Fibroblast of pulmonary artery (primary cell): ENCODE data around the gene POLE.

Source experiments
- DNase-seq: peaks from one replicate; pipeline ENCODE4 v3.0.0-alpha.2; 2010; ENCODE audit warnings: low read depth
- H3K4me3 ChIP-seq: replicated peaks from 2 replicates; pipeline ENCODE4 v1.5.1; 2011; ENCODE audit warnings: low read depth, mild to moderate bottlenecking, control low read depth, low read length, moderate library complexity
- TF ChIP-seq, protein P1 (sequence below): IDR thresholded peaks from 2 replicates; pipeline ENCODE4 v1.5.1; 2011; ENCODE audit warnings: mild to moderate bottlenecking, control low read depth, low read length, inconsistent platforms; ENCODE audit errors: missing control alignments

The POLE gene

DNA sequence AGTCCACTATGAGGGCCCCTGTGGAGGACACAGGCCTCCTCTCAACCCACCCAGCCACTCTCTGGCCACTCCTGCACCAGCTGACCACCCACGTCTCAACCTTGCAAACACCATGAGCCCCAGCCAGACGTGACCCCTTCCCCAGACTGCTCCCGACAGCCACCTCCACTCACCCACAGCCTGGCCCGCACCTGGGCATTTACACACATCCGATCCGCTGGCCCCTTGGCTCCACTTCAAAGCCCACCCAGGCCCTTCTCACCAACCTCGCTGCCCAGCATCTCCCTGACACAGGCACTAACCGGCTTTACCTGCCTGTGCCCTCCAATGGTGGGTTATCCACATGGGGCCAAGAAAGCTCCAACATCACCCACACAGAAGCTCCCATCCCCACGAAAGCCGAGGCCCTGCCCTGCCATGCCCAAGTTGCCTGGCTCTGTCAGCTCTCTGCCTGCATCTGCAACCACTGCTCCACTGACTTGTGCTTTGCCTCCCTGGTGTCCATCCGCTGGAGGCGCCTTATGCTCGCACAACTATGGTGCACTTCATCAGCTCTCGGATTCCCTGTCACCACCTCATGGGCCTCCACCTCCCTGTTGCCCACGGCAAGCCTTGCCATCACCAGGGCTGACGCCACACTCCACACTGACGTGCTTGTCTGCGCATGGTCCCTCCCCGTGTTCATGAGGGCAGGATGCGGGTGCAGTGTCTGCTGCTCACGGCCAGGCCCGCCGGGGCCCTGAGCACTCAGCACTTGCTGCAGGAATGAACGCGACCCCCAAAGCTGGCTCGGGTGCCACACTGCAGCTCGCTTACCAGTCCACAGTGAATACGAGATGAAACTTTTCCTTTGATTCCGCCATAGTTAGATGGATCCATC, 51.8 kb downstream of the POLE start:
- DNase-seq = no peak
- H3K4me3 ChIP-seq = no peak overlapping the region
- TF ChIP-seq, protein P1, sequence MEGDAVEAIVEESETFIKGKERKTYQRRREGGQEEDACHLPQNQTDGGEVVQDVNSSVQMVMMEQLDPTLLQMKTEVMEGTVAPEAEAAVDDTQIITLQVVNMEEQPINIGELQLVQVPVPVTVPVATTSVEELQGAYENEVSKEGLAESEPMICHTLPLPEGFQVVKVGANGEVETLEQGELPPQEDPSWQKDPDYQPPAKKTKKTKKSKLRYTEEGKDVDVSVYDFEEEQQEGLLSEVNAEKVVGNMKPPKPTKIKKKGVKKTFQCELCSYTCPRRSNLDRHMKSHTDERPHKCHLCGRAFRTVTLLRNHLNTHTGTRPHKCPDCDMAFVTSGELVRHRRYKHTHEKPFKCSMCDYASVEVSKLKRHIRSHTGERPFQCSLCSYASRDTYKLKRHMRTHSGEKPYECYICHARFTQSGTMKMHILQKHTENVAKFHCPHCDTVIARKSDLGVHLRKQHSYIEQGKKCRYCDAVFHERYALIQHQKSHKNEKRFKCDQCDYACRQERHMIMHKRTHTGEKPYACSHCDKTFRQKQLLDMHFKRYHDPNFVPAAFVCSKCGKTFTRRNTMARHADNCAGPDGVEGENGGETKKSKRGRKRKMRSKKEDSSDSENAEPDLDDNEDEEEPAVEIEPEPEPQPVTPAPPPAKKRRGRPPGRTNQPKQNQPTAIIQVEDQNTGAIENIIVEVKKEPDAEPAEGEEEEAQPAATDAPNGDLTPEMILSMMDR = no peak

DNA sequence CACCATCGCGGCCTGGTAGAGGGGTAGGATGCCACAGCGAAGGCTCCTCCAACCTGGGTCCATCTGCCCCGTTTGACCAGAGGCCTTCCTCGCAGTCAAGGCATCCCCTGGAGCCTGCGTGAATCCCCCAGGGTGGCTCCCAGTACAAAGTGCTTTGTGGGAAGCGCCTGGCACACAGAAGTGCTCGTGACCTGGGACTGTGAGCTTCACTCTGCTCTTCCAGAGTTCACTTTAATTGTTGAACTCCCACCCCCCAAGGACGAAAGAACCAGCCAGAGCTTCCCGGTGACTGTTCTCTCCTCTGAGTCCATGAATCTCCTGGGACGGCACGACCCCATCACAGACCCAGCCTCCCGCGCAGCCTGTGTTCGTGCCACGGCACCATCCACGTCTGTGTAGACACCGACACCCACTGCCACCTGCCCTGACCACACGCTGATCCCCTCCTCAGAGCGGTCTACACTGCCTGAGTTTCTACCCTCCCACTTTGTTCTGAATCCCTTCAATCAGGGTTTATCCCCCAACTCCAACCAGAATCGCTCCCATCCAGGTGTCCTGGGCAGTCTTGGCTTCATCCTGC, 52.6 kb downstream of the POLE start:
- TF ChIP-seq, protein P1 = no peak
- no peak for DNase-seq
- H3K4me3 ChIP-seq = no peak overlapping the region

DNA sequence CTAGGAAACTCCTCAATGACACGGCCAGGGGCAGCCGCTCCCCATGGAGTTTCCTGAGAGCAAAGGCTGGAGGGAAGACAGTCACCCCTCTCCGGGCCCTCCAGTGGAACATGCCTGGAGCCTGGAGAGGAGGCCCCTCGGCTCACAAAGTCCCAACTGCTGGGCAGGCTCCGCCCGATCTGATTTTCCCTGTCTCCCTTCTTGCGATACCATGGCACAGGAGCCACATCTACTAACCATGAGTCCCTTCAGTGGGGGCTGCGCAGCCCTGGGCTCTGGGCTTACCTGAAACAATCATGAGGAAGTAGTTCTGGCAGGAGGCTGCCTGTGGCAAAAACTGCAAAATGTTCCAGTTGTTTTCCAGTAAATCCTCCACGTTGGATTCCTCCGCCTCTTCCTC, 53.2 kb downstream of the POLE start:
- DNase-seq = no peak
- TF ChIP-seq, protein P1 = no peak
- no peak overlapping the region for H3K4me3 ChIP-seq

DNA sequence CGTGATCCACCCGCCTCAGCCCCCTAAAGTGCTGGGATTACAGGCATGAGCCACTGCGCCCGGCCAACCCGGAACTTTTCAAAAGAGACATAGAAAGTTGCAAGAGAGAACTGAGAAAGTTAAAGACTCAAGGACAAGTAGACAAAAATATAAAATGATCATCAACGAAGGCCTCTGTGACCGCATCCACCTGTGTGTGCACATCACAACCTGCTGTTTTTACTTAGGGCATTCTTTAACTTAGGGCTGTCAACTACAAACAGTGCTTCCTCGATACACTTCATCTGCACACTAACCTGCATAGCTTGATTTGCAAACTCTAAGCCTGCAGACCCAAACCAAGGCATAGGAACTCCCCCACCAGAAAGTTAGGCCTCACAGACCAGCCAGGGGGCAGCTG, 53.7 kb downstream of the POLE start:
- H3K4me3 ChIP-seq = no peak overlapping the region
- TF ChIP-seq, protein P1 = no peak
- DNase-seq = no peak

DNA sequence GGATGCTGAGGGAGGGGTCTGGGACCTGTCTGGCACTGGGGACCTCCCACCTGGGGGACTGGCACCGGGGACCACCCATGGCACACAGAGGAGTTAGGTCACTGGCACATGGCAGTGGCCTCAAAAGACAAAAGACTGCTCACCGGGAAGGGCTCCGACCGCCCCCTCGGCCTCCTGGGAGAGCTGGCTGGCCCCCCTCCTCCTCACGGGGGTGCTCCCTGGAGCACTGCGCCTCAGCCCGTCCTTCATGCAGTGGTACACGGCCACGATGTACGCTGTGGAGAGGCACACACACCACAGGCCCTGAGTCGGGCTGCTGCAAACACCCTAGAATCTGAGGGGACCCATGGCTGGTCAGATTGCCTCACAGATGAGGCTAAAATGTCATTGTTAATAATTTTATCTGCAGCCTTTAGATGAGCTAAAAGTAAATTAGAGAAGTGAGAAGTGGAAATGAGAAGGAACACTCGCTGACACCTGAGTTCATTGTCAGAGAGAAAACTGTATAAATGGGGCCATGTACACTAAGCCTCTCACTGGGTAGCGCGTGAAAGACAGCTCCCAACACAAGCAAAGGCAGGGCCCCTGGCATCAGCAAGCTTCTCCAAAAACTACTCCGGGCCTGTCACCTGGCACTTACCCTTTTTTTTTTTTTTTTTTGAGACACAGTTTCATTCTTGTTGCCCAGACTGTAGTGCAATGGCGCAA, 54.5 kb downstream of the POLE start:
- DNase-seq = no peak
- H3K4me3 ChIP-seq = no peak overlapping the region
- TF ChIP-seq, protein P1 = no peak

DNA sequence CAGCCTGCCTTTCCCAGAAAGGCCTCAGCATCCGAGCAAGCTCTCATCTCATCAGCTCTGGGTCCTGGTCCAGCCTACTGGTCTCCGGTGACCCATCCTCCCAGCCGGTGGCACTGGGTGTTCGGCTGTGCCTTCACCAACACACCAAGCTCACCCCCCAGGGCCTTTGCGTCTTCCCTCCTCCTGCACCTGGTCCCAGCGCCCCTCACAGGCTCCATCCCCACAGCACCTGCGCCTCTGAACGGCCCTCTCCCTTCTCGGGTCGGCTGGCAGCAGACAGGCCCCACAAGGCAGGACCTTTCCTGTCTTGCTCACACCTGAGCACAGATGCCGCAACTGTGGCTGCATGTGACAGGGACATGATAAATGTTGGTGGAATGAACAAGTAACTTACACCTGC, 55.5 kb downstream of the POLE start:
- no peak for DNase-seq
- TF ChIP-seq, protein P1 = no peak
- no peak overlapping the region for H3K4me3 ChIP-seq
